GM19035 (cell line): ENCODE results near the gene LSS.
"Not testable (repeated sequence)": the region's sequence is repeated elsewhere in the genome, so short reads cannot be mapped to it uniquely, and the experiment has no call there.

Source experiments
- ATAC-seq: cut with Tn5 transposase; IDR thresholded peaks from one replicate; pipeline ENCODE4 v1.9.1; 2021; ENCODE audit not compliant: unreplicated experiment

Gene LSS

DNA sequence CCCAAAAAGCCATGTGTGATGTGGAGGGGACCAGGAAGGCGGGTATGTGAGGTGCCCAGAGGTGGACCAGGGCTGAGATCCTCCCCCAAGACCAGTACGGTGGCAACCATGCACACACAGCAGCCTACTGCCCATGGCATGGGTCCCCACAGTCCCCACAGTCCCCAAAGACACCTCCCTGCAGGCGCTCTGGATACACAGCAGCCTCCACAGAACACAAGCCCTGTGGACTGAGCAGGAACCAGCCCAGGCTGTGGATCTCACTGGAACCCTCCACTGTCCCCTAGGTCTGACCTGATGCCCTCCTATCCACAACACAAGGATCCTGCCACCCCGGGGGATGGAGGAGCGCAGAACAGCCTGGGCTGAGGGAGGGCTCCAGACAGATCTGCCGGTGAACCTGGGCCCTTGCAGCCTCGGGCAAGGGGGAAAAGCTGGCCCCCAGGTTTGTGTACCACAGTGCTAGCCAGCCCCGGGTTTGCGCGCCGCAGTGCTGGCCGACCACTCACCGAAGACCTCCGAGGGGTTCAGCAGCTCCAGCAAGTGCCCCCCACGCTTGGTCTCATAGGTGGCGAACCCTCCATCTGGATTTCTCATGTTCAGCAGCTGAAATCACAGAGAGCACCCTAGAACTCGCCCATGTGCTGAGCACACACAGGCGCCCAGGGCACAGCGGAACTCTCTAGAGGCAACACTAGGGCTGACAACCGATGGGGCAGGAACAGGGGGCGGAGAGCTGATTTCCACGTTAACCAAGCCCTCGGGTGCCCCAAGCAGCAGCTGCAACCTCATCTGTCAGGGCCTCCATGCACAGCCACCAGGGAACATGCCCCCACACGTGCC, 22.2 kb downstream of the LSS start:
- no peak for ATAC-seq

DNA sequence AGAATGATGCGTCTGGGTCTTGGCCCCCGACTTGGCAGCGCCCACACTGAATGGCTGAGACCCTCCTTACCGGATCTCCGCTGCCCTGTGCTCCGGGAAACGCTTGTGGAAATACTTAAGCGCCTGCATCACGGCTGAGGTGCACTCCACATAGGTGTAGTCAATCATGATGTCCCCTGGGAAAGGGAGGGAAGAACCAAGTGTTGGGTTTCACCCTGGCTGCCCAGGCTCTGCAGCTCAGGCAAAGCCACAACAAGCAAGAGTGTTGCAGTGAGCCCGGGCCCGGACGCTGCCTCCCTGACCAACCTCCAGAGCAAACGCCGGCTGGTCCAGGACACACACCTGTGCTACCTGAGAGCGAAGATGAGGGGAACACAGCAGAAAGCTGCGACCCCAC, 22.8 kb downstream of the LSS start:
- no peak for ATAC-seq

DNA sequence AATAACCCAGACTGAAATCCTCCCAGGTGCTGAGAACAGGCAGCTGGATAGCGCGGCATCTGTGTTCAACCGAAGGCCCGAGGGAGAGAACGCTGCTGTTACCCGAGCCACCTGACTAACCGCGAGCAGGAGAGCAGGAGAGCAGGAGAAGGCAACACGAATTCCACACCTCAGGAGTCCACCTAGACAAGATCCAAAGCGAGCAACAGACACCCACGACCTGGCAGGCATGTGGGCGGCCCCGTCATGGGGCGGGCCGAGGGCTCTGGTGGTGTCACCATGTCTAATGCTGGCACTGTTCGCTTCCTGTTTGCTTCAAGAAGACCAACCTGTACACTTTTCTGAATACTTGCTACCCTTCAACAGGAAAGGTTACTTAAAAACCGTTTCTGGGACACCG, 23.4 kb downstream of the LSS start:
- ATAC-seq = no peak

DNA sequence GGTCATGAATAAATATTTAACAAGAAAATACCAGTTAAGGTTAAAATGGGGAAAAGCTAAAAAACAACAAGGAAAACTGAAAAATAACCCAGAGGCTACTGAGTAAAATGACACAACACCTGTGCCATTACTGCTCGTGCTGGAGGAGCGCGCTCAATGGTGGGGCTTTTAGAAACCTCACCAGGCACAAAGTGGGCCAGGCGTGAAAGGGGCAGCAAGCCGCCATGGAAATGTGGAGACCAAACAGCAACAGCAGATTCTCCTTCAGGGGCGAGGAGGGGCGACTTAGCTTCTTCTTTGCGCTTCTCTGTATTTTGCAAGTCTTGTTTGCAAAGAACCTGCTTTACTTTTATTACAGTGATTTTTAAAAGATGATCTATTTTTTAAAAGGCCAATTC, 25.4 kb downstream of the LSS start:
- no peak for ATAC-seq

DNA sequence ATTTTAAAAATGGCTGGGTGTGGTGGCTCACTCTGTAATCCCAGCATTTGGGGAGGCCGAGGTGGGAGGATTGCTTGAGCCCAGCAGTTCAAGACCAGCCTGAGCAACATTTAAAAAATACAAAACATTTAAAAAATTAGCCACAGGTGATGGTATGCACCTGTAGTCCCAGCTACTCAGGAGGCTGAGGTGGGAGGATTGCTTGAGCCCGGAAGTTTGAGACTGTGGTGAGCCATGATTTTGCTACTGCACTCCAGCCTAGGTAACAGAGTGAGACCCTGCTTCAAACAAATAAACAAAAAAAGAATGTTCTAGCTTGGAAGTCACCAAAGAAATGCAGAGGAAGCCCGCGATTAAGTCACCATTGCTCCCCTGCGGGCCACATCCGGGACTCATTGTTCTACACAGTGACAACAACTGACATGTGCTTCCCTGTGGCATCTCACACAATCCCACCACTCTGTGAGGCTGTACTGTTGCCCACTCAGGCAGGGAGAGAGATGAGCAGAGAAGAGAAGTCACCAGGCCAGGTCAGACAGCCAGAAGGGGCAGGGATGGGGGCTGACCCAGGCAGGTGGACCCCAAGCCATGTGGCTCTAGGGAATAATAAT, 25.9 kb downstream of the LSS start:
- no peak for ATAC-seq

DNA sequence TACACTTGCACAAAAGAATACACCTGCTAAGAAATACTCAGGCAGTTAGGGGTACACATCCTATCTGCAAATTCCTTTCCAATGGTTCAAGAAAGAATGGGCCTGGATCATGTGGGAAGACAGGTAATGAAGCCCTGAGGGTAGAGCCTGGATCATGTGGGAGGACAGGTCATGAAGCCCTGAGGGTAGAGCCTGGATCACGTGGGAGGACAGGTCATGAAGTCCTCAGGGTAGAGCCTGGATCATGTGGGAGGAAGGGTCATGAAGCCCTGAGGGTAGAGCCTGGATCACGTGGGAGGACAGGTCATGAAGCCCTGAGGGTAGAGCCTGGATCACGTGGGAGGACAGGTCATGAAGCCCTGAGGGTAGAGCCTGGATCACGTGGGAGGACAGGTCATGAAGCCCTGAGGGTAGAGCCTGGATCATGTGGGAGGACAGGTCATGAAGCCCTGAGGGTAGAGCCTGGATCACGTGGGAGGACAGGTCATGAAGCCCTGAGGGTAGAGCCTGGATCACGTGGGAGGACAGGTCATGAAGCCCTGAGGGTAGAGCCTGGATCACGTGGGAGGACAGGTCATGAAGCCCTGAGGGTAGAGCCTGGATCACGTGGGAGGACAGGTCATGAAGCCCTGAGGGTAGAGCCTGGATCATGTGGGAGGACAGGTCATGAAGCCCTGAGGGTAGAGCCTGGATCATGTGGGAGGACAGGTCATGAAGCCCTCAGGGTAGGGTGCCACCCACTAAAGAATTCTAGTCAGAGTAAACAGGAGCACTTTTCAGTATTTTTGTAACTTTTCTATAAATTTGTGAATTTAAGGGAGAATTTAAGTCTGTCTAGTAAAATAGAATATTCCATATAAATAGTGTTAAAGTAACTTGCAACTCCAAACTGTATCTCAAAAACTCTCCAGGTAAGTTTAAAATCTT, 27.4 kb downstream of the LSS start:
- ATAC-seq = not testable (repeated sequence)

DNA sequence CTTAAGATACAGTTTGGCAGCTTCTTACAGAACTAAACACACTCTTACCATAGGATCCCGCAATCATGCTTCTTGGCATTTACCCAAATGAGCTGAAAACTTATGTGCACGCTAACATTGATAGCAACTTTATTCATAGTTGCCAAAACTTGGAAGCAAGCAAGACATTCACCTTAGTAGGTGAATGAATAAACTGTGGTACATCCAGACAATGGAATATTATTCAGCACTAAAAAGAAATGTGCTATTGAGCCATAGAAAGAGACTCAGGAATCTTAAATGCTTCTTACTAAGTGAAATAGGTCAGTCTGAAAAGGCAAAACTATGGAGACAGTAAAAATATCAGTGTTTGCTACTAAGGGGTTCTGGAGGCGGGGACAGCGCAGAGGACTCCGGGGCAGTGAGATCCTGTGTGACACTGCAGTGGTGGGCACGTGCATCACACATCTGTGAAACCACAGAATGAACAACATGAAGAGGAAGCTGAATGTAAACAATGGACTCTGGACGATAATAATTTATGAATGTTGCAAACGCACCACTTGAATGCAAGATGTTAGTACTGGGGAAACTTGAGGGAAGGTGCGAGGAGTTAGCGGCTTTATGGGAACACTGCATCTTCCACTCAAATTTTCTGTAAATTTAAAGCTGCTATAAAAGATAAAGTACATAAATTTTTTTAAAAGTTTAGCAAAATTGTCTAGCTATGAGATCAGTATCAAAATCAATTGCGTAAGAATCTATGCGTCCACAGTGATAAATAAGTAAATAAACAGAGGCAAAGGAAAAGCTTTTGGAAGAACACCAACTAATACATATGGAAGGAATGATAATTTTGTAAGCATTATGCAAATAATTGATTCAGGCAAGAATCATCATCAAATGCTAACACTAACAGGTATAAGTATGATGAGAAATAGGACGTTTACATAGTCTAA, 28.9 kb downstream of the LSS start:
- no peak for ATAC-seq

DNA sequence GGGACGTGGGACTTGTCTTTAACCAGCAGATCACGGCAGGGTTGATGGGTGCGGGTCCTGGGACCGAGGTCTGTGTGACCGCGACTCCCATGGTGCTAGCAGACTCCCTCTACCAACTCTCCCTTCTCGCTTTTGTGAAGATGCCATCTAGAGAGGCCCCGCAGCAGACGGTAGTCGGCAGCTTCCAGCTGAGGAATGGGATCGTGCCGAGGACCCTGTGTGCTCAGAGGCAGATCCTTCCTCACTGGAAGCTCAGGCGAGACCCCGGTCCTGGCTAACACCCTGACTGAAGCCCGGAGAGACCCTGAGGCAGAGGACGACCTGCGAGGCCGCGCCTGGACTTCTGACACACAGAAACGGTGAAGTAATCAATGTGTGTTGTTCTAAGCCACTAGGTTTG, 31.8 kb downstream of the LSS start:
- no peak for ATAC-seq

DNA sequence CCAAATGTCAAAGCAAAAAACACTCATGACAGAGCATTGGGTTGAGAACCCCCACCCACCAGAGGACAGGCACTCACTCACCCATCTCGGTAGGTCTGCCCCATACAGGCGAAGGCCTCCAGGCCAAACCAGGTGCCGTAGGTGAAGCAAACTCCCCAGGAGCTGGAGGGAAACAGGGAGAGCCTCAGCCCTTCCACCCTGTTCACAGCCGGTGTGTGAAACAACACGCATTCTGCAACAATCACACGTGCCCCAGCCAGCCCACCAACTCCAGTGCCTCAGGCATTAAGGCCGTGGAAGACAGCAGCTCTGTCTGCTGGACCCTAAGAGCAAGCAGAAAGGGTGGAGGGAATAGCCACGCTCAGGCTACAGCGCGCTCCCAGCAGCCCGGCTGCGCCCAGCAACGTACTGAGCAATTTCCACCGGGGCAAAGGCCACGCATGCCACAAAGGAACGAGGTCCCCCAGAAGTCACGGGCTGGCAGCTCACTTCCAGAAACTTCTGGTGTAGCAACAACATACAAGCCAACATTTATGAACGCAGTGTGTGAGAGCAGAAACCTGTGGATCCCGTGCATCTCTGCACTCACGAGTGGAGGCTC, 32.9 kb downstream of the LSS start:
- no peak for ATAC-seq

DNA sequence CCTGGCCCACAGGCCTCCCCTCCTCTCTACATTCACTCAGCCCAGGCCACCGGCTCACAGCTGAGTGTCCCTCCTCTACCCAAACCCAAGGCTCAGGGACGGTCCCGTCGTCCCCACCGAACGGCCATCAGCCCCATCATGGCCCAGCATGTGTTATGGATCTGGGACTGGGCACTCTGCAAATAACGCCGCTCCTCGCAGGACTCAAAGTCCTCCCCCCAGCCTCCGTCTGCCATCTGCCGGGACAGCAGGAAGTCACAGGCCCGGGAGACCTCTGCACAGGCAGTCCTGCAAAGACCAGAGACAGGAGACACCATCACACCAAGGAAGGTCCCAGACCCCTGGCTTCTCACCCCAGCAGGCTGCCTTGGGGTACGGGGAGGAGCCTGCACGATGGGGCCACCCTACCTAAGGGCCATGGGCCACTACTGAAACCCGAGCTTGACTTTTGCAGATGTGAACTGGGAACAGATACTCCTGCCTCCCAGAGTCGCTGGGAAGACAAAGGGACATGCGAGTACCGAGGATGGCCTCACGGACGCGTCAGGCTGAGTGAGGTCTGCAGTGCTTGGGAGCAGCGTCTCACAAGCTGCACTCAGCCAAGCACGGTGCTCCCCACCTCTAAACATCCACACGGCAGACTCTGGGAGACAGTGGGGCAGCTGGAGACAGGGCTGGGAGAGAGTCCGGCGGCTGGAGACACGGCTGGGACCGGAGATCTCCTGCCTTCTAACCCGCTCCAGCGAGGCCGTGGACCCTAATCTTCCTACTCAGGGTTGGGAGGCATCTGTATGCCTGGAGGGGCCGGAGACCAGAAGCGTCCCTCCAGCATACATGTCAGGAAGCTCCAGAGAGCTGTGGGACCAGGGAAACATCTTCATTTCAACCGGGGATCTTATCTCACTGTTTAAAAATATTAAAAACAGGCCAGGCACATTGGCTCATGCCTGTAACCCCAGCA, 33.9 kb downstream of the LSS start:
- no peak for ATAC-seq

DNA sequence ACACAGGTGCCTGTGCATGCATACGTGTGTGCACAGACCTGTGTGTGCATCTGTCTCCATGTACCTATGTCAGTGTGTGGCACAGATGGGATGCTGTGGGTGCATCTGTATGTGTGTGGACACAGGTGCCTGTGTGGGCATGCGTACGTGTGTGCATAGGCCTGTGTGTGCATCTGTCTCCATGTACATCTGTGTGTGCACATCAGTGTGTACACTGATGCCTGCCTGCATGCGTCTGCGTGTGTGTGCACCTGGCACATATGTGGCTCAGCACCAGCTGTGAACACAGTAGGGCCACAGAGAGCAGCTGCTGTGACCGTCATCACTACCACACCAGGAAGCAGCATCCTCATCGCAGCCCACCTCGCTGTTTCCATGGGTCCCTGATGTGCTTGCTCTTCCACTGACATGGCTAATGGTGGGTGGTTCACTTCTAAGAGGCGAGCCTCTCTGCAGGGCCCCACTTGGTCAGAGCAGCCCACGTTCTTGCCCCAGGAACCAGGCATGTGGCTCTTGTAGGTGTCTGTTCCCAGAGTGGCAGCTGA, 34.7 kb downstream of the LSS start:
- no peak for ATAC-seq

DNA sequence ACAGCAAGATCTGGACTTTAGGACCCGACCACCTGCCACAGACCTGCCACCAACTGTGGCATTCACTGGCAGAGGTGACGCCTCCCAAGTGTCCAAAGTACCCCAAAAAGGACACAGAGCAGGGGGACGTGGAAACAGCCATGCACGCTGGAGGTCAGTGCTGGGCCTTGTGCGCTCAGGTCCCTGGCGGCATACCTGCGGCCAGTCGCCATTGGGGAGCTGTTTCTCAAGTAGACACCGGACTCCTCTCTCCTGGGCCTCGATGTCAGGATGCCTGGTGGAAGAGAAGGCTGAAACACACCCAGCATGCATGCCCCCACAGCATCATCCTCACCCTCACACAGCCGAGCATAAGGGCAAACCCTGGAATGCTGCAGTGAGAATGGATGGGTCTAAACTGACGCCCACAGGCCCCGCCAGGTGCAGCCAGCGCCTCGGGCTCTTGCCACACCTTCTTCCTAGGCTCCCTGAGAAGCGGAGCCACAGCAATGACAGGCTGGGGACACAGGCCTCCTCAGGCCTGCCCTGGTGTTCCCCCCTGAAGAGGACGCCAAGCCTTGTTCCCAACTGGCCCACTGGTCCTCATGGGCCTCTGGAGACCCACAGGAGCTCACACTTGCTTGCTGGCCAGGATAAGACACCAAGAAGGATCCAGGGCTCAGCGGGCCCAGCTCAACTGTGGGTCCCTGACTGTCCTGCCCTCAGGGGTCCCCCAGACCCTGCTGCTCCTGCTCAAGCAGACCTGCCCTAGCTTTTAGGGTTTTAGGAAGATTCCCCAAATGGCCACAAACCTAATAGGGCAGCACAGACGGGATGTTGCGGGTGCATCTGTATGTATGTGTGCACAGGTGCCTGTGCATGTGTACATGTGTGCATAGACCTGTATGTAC, 36.6 kb downstream of the LSS start:
- ATAC-seq = no peak

DNA sequence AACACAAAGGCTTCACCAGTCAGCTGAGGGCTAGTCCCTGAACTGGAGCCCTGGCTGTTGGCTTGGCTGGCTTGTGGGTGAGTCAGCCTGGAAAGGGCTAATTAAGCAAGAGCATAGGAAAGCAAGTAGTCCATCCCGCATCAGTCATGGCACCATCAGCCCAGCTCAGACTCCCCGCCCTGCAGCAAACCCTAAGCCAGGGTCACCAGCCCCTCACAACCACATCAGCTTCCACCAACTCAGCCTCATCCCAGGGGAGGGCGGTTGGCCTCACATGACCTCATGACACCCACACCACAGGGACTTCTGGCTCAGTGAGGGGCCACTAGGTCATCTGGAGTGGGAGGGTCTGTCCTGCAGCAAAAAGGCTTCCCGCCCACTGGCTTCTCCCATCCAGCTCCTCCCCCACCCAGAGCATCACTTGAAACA, 37.3 kb downstream of the LSS start:
- ATAC-seq = no peak

DNA sequence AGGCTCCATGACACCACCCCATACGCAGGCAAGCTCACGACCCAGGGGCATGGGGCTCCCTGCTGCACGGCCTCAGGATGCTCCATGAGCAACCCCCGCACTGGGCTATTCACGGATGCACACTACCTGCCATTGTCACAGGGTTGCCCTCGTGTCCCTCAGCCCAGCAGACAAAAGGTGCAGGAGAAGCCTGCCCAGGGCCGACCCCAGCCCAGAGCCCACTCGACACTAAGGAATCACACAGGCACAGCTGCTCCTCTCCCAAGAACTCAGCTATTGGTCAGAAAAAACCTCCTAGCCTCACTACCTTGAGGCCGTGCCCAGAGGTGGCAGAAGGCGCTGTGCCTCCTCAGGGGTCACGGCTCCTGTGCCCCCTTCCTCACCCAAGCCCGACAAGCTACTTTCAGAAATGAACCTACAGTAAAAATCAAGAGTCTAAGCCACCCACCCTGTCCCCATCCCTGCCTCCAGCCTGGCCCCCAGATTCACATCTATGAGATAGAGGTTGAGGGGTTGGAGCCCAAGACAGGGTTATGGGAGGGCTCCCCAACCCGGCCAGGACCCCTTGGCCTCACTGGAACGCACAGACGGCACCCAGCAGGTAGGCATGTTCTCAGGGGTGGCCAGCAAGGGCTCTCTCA, 38.0 kb downstream of the LSS start:
- no peak for ATAC-seq

DNA sequence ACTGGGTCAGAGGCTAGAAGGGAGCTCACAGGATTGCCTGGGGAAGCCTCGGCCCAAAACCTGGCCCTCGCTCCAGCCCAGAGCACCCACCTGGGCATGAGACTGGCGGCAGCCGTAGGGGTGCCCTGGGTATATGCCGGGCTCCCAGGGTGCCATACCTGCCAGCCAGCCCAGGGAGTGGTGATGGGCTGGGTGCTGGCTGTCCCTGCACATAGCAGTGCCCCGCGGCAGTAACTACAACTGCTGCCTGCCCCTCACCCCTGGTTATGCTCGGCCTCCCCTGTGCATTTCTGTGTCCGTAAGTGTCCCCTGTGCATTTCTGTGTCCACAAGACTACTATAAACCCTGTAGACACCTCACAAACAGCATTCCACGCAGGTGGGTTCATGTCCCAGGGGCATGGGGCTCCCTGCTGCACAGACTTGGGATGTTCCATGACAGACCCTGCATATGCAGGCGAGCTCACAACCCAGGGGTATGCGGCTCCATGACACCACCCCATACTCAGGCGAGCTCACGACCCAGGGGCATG, 38.5 kb downstream of the LSS start:
- ATAC-seq = no peak

DNA sequence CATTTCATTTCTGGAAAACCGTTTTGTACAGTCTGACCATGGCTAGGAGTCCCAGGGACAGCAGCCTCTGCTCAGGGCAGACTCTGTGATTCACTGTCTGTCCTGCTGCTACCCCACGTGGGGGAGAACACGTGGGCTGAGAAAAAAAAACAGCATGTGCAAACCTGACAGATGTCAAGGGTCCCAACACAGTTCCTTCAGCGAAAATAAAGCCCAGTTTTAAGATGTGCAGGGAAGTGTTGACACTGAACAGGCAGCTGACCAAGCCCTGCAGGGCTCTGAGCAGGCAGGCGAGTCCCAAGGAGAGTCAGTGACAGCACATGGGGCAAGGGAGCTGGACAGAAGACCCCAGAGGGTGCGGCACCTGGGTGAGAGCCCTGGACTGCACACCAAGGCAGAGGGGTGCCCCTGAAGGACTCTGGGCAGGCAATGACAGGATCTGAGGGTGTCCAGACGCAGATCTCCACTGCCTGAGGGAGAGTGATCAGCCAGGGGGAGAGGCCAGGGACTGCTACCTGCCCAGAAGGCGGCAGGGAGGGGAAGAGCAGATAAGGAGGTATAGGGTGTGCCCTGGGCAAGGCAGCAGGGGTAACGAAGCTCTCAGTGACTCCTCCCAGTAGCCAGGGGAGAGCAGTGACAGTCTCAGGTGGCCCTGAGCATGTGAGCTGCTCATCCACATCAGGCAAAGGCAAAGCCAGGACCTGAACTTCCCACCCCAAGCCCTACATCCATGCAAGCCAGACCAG, 39.2 kb downstream of the LSS start:
- ATAC-seq = no peak
